Upper lobe of left lung (tissue), 6 donors: ENCODE measurements around the gene KISS1R. TPM values are rescaled to one million over a fixed set of nuclear protein-coding genes. Genes with fewer than 3 reads are reported as not detected.

ENCODE experiments used
- ATAC-seq, 2 donors: fragments of 200-7000 bp; cut with Tn5 transposase; one replicate each; pipeline ENCODE4 v1.9.1; 2022; ENCODE audit warnings: mild to moderate bottlenecking in 2 of 2, moderate library complexity in 2 of 2; ENCODE audit not compliant: low FRiP score in 2 of 2
- DNase-seq, 2 donors: peaks; one replicate each; pipeline ENCODE4 v3.0.0-alpha.2; 2019 to 2020
- H3K27ac ChIP-seq, 4 donors: fragments of 200-600 bp; sonication (generic); one replicate each; pipeline ENCODE4 v1.5.1; 2016 to 2019
- H3K27me3 ChIP-seq, 4 donors: fragments of 200-600 bp; sonication (generic); one replicate each; pipeline ENCODE4 v1.5.1; 2017 to 2019
- H3K36me3 ChIP-seq, 4 donors: fragments of 200-600 bp; sonication (generic); one replicate each; pipeline ENCODE4 v1.5.1; 2016 to 2019
- H3K4me1 ChIP-seq, 4 donors: fragments of 200-600 bp; sonication (generic); one replicate each; pipeline ENCODE4 v1.5.1; 2018 to 2019
- H3K4me3 ChIP-seq, 4 donors: fragments of 200-600 bp; sonication (generic); one replicate each; pipeline ENCODE4 v1.5.1; 2017 to 2019; ENCODE audit warnings: mild to moderate bottlenecking in 2 of 4, moderate library complexity in 1 of 4
- H3K9me3 ChIP-seq, 4 donors: fragments of 200-600 bp; sonication (generic); one replicate each; pipeline ENCODE4 v1.5.1; 2018 to 2019
- EP300 ChIP-seq, 4 donors: sonication (generic); formaldehyde crosslinking; IDR thresholded peaks; one replicate each; pipeline ENCODE4 v1.5.1; 2017; ENCODE audit warnings: antibody characterized with exemption in 4 of 4, control low read depth in 2 of 4
- POLR2A ChIP-seq, 4 donors: fragments of 450-650 bp; IDR thresholded peaks; one replicate each; pipeline ENCODE4 v1.5.1; 2016 to 2017; ENCODE audit warnings: antibody characterized with exemption in 4 of 4, mild to moderate bottlenecking in 2 of 4
- POLR2AphosphoS5 ChIP-seq, 2 donors: sonication (generic); formaldehyde crosslinking; IDR thresholded peaks; one replicate each; pipeline ENCODE4 v1.5.1; 2017; ENCODE audit warnings: antibody characterized with exemption in 2 of 2
- WGBS, 2 donors: methylation state at CpG; one replicate each; pipeline ENCODE4 v1.1.5; 2017 to 2018; 5-methylcytosine and 5-hydroxymethylcytosine counted together
- total RNA-seq, 6 donors: library from RNA; depleted of rRNA in 4 of 6; stranded (reverse); fragments of >200 nt in 4 of 6; gene quantifications; one replicate each; pipeline versions ENCODE4 v1.1.0 to v1.2.1, GENCODE V29; 2016 to 2021
- TF ChIP-seq, protein P1 (sequence below), 6 experiments: fragments of 450-650 bp in 4 of 6; fragments of 200-600 bp in 2 of 6; sonication (generic) in 2 of 6; IDR thresholded peaks; one replicate each; pipeline ENCODE4 v1.5.1; 2016 to 2019; ENCODE audit warnings: antibody characterized with exemption in 6 of 6
- donor health status: DM: no; HTN: no; CAD: no; lungs with moderate emphysema.
- donor health status: DM: no; HTN: yes; CAD: no; lungs with severe emphysema.

The KISS1R gene
- total RNA-seq, 6 donors from 2014 or later = not detected

DNA sequence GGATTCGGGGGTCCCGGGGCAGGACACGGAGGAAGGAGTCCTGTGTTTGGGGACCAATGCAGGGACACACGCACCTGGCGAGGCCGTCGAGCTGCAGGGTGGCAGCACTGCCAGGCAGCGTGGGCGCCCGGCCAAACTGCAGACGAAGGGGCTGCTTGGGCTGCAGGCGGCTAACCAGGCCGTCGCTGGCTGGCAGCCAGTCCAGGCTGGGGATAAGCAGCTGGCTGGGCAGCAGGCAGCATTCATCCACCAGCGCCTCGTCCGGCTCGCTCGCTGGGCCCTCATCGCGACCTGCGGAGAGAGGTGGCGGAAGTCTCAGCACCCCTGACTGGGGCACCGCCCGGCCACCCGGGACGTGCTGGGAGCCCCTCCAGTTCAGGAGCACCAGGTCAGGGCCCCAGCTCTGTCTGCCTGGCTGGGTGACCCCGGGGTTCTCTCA lies 46.2 kb upstream of the KISS1R start:
- H3K9me3 ChIP-seq = no peaks in the 10 kb centered on the region
- peak; percentile 65 to 70 for TF ChIP-seq POLR2AphosphoS5 (IDR thresholded peaks at IDR 0.05)
- TF ChIP-seq, protein P1, sequence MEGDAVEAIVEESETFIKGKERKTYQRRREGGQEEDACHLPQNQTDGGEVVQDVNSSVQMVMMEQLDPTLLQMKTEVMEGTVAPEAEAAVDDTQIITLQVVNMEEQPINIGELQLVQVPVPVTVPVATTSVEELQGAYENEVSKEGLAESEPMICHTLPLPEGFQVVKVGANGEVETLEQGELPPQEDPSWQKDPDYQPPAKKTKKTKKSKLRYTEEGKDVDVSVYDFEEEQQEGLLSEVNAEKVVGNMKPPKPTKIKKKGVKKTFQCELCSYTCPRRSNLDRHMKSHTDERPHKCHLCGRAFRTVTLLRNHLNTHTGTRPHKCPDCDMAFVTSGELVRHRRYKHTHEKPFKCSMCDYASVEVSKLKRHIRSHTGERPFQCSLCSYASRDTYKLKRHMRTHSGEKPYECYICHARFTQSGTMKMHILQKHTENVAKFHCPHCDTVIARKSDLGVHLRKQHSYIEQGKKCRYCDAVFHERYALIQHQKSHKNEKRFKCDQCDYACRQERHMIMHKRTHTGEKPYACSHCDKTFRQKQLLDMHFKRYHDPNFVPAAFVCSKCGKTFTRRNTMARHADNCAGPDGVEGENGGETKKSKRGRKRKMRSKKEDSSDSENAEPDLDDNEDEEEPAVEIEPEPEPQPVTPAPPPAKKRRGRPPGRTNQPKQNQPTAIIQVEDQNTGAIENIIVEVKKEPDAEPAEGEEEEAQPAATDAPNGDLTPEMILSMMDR (IDR thresholded peaks at IDR 0.05) = no peak
- ATAC-seq (no peak), DNase-seq (peak in 1 of 2 donors; percentile 91)
- no peaks in the 10 kb centered on the region for H3K27me3 ChIP-seq
- 62 to 85% methylated on average over 12 to 24 of the region's 28 CpGs for WGBS, 2 donors
- H3K4me1 ChIP-seq = peaks cover 9 to 21% (median 15%) of the 10 kb centered on the region in 4 donors
- no peak overlapping the region for H3K4me3 ChIP-seq
- peak overlapping the region in 2 of 4 donors; percentile 35 to 83 for H3K27ac ChIP-seq
- peaks cover 0 to 75% (median 52%) of the 10 kb centered on the region in 4 donors for H3K36me3 ChIP-seq

DNA sequence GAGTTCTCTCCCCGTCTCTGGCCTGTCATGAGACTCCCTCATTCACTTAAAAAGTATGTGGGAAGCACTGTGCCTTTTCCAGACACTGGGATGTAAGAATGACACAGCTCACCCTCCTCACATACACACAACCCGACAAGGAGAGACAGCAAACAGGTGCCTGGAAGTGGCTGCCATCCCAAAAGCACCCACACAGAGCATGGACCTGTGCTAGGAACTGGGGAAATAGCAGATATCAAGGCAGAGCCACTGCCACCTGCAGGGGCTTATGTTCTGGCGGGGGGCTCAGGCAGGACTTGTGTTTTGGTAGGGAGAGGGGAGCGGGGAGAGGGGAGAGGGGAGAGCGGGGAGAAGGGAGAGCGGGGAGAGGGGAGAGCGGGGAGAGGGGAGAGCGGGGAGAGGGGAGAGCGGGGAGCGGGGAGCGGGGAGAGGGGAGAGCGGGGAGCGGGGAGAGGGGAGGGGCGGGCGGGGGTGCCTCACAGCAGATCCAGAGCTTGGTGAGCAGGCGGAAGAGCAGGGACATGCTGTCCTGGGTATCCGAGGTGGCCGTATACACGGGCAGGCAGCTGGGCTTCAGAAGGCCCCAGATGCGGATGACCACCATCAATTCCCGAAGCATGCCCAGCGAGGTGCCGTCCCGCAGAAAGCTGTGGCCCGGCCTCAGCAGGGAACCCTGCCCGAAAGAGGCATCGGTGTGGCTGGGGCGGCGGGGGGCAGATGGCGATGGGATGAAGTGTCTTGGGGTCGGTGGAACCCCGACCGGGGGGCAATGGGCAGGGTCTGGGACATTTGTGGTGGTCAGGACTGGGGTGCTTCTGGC lies 45.5 kb upstream of the KISS1R start:
- Histone ChIP-seq H3K27me3 (no peaks in the 10 kb centered on the region), H3K4me3 (no peak overlapping the region), H3K36me3 (peaks cover 0 to 82% (median 55%) of the 10 kb centered on the region in 4 donors), H3K9me3 (no peaks in the 10 kb centered on the region), H3K27ac (peak overlapping the region in 3 of 4 donors; percentile 35 to 83 (median 83)), H3K4me1 (peaks cover 9 to 21% (median 15%) of the 10 kb centered on the region in 4 donors)
- WGBS, 2 donors = 84 to 93% methylated on average over 13 to 21 of the region's 33 CpGs
- TF ChIP-seq POLR2AphosphoS5 (IDR thresholded peaks at IDR 0.05) (no peak), EP300 (IDR thresholded peaks at IDR 0.05) (no peak), POLR2A (IDR thresholded peaks at IDR 0.05) (no peak)
- TF ChIP-seq, protein P1 (IDR thresholded peaks at IDR 0.05) = no peak
- no peak for DNase-seq
- ATAC-seq = no peak

- WGBS, 2 donors = 70 to 76% methylated on average over 17 to 26 of the region's 27 CpGs
- peaks cover 5 to 87% (median 57%) of the 10 kb centered on the region in 4 donors for H3K36me3 ChIP-seq
- no peaks in the 10 kb centered on the region for H3K27me3 ChIP-seq
- ATAC-seq = peak; percentile 69 to 76
- H3K27ac ChIP-seq = peak overlapping the region; percentile 32 to 83 (median 55)
- H3K9me3 ChIP-seq = no peaks in the 10 kb centered on the region
- peak overlapping the region in 1 of 4 donors; percentile 36 for H3K4me3 ChIP-seq
- peaks cover 9 to 21% (median 15%) of the 10 kb centered on the region in 4 donors for H3K4me1 ChIP-seq
- TF ChIP-seq POLR2AphosphoS5 (IDR thresholded peaks at IDR 0.05) (no peak), POLR2A (IDR thresholded peaks at IDR 0.05) (no peak), EP300 (IDR thresholded peaks at IDR 0.05) (no peak)
- TF ChIP-seq, protein P1 (IDR thresholded peaks at IDR 0.05) = no peak
- DNase-seq = peak; percentile 48 to 86
Observed at GRCh38 chr19:872266-872951, 44.7 kb upstream of the KISS1R start.

GRCh38 chr19:873084-873483 lies 44.0 kb upstream of the KISS1R start:
- no peak for DNase-seq
- peaks cover 5 to 81% (median 53%) of the 10 kb centered on the region in 4 donors for H3K36me3 ChIP-seq
- H3K4me1 ChIP-seq = peaks cover 9 to 21% (median 14%) of the 10 kb centered on the region in 4 donors
- peak overlapping the region in 1 of 4 donors; percentile 36 for H3K4me3 ChIP-seq
- 88 to 91% methylated on average over 5 to 6 of the region's 13 CpGs for WGBS, 2 donors
- ATAC-seq = peak; percentile 37 to 39
- no peaks in the 10 kb centered on the region for H3K27me3 ChIP-seq
- TF ChIP-seq EP300 (IDR thresholded peaks at IDR 0.05) (no peak), POLR2AphosphoS5 (IDR thresholded peaks at IDR 0.05) (no peak), POLR2A (IDR thresholded peaks at IDR 0.05) (no peak)
- TF ChIP-seq, protein P1 (IDR thresholded peaks at IDR 0.05) = no peak
- peak overlapping the region in 2 of 4 donors; percentile 75 to 83 for H3K27ac ChIP-seq
- no peaks in the 10 kb centered on the region for H3K9me3 ChIP-seq
